ENCODE measurements around the gene GPRC5D. TPM values are rescaled to one million over a fixed set of nuclear protein-coding genes. Genes with fewer than 3 reads are reported as not detected.
A peak's percentile ranks its signal among the peaks of the same experiment; 100 is the strongest.

The GPRC5D gene
- total and polyA plus RNA-seq, 12 donors, result 0.04 TPM; not detected in 11

DNA sequence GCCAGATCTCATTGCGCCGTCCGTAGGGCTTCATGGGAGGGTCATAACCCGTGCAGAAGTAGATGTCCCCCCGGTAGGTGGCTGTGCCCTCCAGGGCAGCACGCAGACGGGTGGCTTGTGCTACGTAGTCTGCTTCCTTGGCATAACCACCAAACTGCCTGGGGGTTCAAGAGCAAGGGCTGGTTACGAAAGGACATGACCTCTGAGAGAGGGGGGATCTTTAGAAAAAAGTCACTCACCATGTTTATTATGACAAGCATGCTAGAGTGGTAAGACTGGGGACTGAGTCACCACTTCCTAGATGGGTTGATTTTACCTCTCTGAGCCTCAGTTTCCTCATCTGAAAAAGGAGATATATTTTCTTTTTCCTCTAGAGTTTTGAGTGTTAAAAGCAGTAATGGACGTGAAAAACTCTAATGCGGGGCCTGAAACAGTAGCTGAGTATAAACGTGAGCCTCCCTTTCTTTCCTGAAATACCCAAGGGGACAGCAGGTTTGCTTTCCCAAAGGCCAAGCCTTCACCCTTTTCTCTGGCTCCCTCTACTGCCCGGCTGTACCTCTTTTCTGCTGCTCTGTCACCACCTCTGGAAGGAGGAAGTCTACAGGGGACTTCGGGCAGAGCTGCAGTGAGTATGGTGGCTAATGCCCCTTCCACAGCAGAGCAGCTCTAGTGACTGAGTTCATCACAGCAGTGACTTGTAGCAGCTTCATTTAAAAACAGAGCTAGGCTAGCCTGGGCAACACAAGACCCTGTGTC, 23.5 kb upstream of the GPRC5D start:
- Histone ChIP-seq H3K27me3 (no peaks in the 10 kb centered on the region), H3K27ac (peak overlapping the region in 4 of 10 donors; percentile 6 to 73 (median 28)), H3K36me3 (peaks cover 0 to 91% (median 38%) of the 10 kb centered on the region in 9 donors), H3K4me1 (peaks cover 0 to 29% (median 3%) of the 10 kb centered on the region in 9 donors), H3K4me3 (no peak overlapping the region), H3K9me3 (peaks cover 0 to 16% (median 10%) of the 10 kb centered on the region in 11 donors)
- intact Hi-C loops (cut with DNase I), result loop anchor here in 2 of 10 donors (2.0 to 5.0 kb wide), 2 partner anchors 43 to 59 kb away; no protein-coding TSS in a partner anchor
- TF ChIP-seq, protein P1, sequence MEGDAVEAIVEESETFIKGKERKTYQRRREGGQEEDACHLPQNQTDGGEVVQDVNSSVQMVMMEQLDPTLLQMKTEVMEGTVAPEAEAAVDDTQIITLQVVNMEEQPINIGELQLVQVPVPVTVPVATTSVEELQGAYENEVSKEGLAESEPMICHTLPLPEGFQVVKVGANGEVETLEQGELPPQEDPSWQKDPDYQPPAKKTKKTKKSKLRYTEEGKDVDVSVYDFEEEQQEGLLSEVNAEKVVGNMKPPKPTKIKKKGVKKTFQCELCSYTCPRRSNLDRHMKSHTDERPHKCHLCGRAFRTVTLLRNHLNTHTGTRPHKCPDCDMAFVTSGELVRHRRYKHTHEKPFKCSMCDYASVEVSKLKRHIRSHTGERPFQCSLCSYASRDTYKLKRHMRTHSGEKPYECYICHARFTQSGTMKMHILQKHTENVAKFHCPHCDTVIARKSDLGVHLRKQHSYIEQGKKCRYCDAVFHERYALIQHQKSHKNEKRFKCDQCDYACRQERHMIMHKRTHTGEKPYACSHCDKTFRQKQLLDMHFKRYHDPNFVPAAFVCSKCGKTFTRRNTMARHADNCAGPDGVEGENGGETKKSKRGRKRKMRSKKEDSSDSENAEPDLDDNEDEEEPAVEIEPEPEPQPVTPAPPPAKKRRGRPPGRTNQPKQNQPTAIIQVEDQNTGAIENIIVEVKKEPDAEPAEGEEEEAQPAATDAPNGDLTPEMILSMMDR (IDR thresholded peaks at IDR 0.05), result peak in 6 of 9 donors; percentile 10 to 50 (median 30)
- 82 to 86% methylated on average over 14 of the region's 14 CpGs for WGBS, 2 donors
- DNase-seq (no peak), ATAC-seq (peak in 4 of 8 donors; percentile 21 to 54 (median 36))

DNA sequence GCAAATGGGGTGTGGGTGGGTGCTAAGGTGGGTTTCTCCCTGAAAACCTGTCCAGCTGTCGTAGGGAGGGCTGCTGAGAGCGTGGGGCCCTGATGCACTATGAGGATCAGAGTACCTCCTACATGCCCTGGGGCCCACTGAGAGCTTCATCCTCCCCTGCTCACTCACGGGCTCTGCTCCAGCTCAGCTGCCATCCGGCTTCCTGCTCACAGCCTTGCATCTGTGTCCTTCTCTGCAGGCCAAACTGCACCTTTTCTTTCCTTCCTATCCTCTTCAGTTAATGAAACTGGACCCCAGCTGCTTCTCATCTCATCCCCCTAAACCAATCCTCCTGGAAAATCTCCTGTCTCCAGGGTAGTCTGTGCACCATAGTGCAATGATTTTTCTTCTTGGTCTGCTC, 22.2 kb upstream of the GPRC5D start:
- no peak overlapping the region for H3K27ac ChIP-seq
- TF ChIP-seq, protein P1 (IDR thresholded peaks at IDR 0.05), result no peak
- WGBS, 2 donors, result 92 to 99% methylated on average over 4 of the region's 4 CpGs

DNA sequence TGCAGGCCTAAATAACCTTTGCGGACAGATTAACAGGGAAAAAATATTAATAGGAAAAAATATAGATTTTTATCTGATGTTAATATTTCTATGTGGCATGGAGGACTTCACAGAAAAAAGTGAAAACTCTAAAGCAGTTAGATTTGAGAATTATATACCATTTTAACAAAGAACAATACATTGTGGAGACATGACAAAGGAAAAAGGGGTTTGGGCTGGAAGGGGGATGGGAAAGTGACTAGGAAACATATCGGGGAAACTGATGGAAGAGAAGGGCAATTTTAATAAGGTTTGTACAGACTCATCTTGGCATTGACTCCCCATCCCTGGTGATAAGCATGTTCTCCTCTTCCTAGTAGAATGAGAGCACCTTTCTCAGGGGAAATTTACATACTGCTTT, 21.0 kb upstream of the GPRC5D start:
- 95 to 100% methylated on average over 2 of the region's 2 CpGs for WGBS, 2 donors

More for the DNA sequence above, 22.2 kb upstream of the GPRC5D start:
- H3K4me3 ChIP-seq, result no peak overlapping the region
- H3K4me1 ChIP-seq, result peaks cover 0 to 18% (median 0%) of the 10 kb centered on the region in 9 donors
- peaks cover 0 to 84% (median 38%) of the 10 kb centered on the region in 9 donors for H3K36me3 ChIP-seq
- DNase-seq (no peak), ATAC-seq (no peak)
- H3K9me3 ChIP-seq, result peaks cover 0 to 16% (median 10%) of the 10 kb centered on the region in 11 donors
- H3K27me3 ChIP-seq, result no peaks in the 10 kb centered on the region
- intact Hi-C loops (cut with DNase I), result loop anchor here in 2 of 10 donors (2.0 to 5.0 kb wide), 2 partner anchors 47 to 57 kb away; no protein-coding TSS in a partner anchor

DNA sequence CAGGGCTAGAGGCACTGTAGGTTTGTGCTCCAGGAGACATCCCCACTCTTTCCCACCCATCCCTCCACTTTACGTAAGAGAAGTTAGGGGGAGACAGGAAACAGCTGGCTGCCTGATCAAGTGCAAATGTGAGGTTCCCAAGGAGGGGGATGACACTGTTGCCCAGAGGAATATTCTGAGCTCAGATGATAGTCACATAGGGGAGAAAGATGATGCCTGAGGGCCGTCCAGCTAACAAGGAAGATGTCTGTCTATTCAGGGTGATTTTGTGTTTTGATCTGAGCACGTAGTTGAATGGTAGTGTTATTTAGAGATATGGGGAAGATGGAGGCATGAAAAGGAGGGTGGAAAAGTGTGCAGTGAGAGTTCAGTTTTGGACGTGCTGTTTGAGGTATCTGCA, 13.9 kb upstream of the GPRC5D start:
- H3K4me3 ChIP-seq, result no peak overlapping the region
- H3K4me1 ChIP-seq, result no peaks in the 10 kb centered on the region
- H3K27me3 ChIP-seq, result no peaks in the 10 kb centered on the region
- TF ChIP-seq, protein P1 (IDR thresholded peaks at IDR 0.05), result no peak
- WGBS, 2 donors, result 75 to 78% methylated on average over 4 of the region's 4 CpGs
- intact Hi-C loops (cut with DNase I), result no loop called here
- ATAC-seq, result no peak
- H3K36me3 ChIP-seq, result peaks cover 0 to 31% (median 0%) of the 10 kb centered on the region in 9 donors
- no peak for DNase-seq
- no peaks in the 10 kb centered on the region for H3K9me3 ChIP-seq
- H3K27ac ChIP-seq, result no peak overlapping the region

More for the DNA sequence above, 21.0 kb upstream of the GPRC5D start:
- Histone ChIP-seq H3K27ac (no peak overlapping the region), H3K9me3 (peaks cover 0 to 16% (median 10%) of the 10 kb centered on the region in 11 donors), H3K27me3 (no peaks in the 10 kb centered on the region), H3K36me3 (peaks cover 0 to 81% (median 34%) of the 10 kb centered on the region in 9 donors), H3K4me3 (no peak overlapping the region), H3K4me1 (peaks cover 0 to 18% (median 0%) of the 10 kb centered on the region in 9 donors)
- DNase-seq (no peak), ATAC-seq (no peak)
- TF ChIP-seq, protein P1 (IDR thresholded peaks at IDR 0.05), result no peak
- intact Hi-C loops (cut with DNase I), result loop anchor here in 1 of 10 donors (5.0 kb wide), 1 partner anchor 46 kb away; no protein-coding TSS in a partner anchor

Measured in heart right ventricle (tissue), 16 donors.